Activated T-helper 1 cell treated with anti-CD3 and anti-CD28 coated beads, Interleukin-12 subunit alpha, Interleukin-12 subunit beta, Interleukin-2, Interleukin-4 antibody, amounts not matched to agents 30 ng/mL and 10 ng/mL and 1 ng/mL, durations not matched to agents 14 hours and 24 hours and 36 hours (primary cell): ENCODE data around the gene F7. TPM values are rescaled to one million over a fixed set of nuclear protein-coding genes. Genes with fewer than 3 reads are reported as not detected.
A peak's percentile ranks its signal among the peaks of the same experiment; 100 is the strongest.

Experiments
- DNase-seq: peaks from one replicate; pipeline ENCODE4 v3.0.0; 2021; ENCODE audit warnings: low spot score
- H3K27ac Mint-ChIP-seq: one replicate; pipeline ENCODE4 v1.8.0; 2021; ENCODE audit warnings: mild to moderate bottlenecking, mixed read lengths
- H3K27me3 Mint-ChIP-seq: one replicate; pipeline ENCODE4 v1.8.0; 2022; ENCODE audit warnings: mild to moderate bottlenecking, moderate library complexity, mixed read lengths; ENCODE audit not compliant: insufficient read depth
- H3K36me3 Mint-ChIP-seq: one replicate; pipeline ENCODE4 v1.8.0; 2021; ENCODE audit warnings: low read depth, mixed read lengths
- H3K4me1 Mint-ChIP-seq: one replicate; pipeline ENCODE4 v1.8.0; 2021; ENCODE audit warnings: low read depth, mixed read lengths
- H3K4me3 Mint-ChIP-seq: one replicate; pipeline ENCODE4 v1.8.0; 2021; ENCODE audit warnings: mild to moderate bottlenecking, moderate library complexity, mixed read lengths
- H3K9me3 Mint-ChIP-seq: one replicate; pipeline ENCODE4 v1.8.0; 2021; ENCODE audit warnings: mixed read lengths
- intact Hi-C: fragments of 100-400 bp; cut with micrococcal nuclease; formaldehyde crosslinking; loops from one replicate; pipeline ENCODE4 v1.15.1; 2024
- total RNA-seq: library from RNA; stranded (reverse); gene quantifications from 2 replicates; pipeline ENCODE4 v1.2.3, GENCODE V29; 2022

Gene F7
- total RNA-seq, 1 donor from 2014 or later, result not detected

- peaks cover 30% of the 10 kb centered on the region for H3K27me3 Mint-ChIP-seq
- H3K4me3 Mint-ChIP-seq, result no peak overlapping the region
- intact Hi-C loops, result no loop called here
- H3K27ac Mint-ChIP-seq, result no peak overlapping the region
- H3K36me3 Mint-ChIP-seq, result no peaks in the 10 kb centered on the region
- no peak for DNase-seq
- peaks cover 16% of the 10 kb centered on the region for H3K4me1 Mint-ChIP-seq
- peaks cover 5% of the 10 kb centered on the region for H3K9me3 Mint-ChIP-seq
Measured at GRCh38 chr13:113149711-113150549, 44.3 kb downstream of the F7 start.

DNA sequence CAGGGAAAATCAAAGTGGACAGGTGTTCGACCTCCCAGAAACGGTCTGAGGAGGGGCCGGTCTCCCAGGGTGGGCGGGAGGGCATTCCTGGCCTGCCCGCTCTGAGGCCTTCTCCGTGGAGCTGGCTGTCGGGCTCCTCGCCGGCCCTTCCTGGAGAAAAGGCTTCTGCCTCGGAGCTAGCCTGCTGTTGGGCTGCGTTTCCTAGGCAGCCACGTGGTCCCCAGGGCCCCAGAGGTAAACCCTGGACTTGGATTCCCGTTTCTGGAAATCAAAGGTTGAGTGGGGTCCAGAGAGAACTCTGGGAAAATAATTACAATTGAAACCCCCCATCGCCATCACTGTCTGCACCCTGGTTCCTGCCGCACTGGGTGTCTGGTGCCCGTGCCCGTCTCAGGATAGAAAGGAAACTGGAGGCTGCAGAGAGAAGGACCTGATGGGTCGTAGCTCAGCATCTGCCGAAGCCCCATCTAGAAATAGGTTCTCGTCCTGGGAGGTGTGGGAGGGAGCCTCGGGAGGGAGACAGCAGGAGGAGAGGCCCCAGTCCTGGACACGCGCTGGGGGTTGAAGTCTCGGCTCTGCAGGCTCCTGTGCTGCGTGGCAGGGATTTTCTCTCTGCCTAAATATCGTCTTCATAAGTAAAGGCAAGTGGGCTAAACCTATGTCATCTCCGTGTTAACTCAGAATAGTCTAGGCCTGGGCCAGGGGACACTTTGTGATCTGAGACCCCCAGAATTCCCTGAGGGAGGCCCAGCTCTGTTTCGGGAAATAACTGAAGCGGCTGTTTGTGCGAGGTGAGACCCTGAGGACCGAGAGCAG, 45.2 kb downstream of the F7 start:
- peaks cover 28% of the 10 kb centered on the region for H3K27me3 Mint-ChIP-seq
- DNase-seq, result no peak
- no peak overlapping the region for H3K4me3 Mint-ChIP-seq
- intact Hi-C loops, result no loop called here
- H3K4me1 Mint-ChIP-seq, result peaks cover 18% of the 10 kb centered on the region
- H3K36me3 Mint-ChIP-seq, result peaks cover 3% of the 10 kb centered on the region
- H3K27ac Mint-ChIP-seq, result no peak overlapping the region
- H3K9me3 Mint-ChIP-seq, result peaks cover 14% of the 10 kb centered on the region

GRCh38 chr13:113151745-113152690, 46.4 kb downstream of the F7 start:
- Mint-ChIP-seq H3K4me1 (peaks cover 18% of the 10 kb centered on the region), H3K36me3 (peaks cover 3% of the 10 kb centered on the region), H3K27me3 (peaks cover 30% of the 10 kb centered on the region), H3K4me3 (peak overlapping the region; percentile 76), H3K27ac (peak overlapping the region; percentile 86), H3K9me3 (peaks cover 24% of the 10 kb centered on the region)
- intact Hi-C loops, result loop anchor here (2.0 kb wide), 1 partner anchor 57 kb away; the partner anchor contains the start of genes CUL4A and PCID2
- DNase-seq, result no peak

DNA sequence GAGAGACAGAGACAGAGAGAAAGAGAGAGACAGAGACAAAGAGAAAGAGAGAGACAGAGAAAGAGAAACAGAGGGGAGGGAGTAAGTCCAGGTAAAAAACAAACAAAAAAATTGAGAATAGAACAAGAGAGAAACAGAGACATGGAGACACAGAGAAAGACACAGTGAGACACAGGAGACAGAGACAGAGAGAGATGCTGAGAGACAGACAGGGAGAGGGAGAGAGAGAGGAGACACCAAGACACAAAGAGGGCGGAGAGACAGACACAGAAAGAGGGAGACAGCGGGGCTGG, 47.0 kb downstream of the F7 start:
- Mint-ChIP-seq H3K4me3 (peak overlapping the region; percentile 76), H3K27me3 (peaks cover 31% of the 10 kb centered on the region), H3K36me3 (peaks cover 3% of the 10 kb centered on the region), H3K27ac (peak overlapping the region; percentile 86), H3K9me3 (peaks cover 29% of the 10 kb centered on the region), H3K4me1 (peaks cover 18% of the 10 kb centered on the region)
- DNase-seq, result no peak
- intact Hi-C loops, result loop anchor here (2.0 kb wide), 1 partner anchor 56 kb away; the partner anchor contains the start of genes CUL4A and PCID2

- intact Hi-C loops, result loop anchor here (2.0 kb wide), 1 partner anchor 56 kb away; the partner anchor contains the start of genes CUL4A and PCID2
- Mint-ChIP-seq H3K4me1 (peaks cover 18% of the 10 kb centered on the region), H3K36me3 (peaks cover 3% of the 10 kb centered on the region), H3K9me3 (peaks cover 29% of the 10 kb centered on the region), H3K27ac (peak overlapping the region; percentile 86), H3K4me3 (peak overlapping the region; percentile 76), H3K27me3 (peaks cover 32% of the 10 kb centered on the region)
- no peak for DNase-seq
Measured at GRCh38 chr13:113152984-113153809, 47.6 kb downstream of the F7 start.

GRCh38 chr13:113153810-113154748, 48.5 kb downstream of the F7 start:
- Mint-ChIP-seq H3K9me3 (peaks cover 29% of the 10 kb centered on the region), H3K27me3 (peaks cover 32% of the 10 kb centered on the region), H3K4me1 (peaks cover 18% of the 10 kb centered on the region), H3K27ac (peak overlapping the region; percentile 72), H3K4me3 (peak overlapping the region; percentile 61), H3K36me3 (peaks cover 3% of the 10 kb centered on the region)
- intact Hi-C loops, result loop anchor here (2.0 kb wide), 1 partner anchor 55 kb away; the partner anchor contains the start of genes CUL4A and PCID2
- peak; percentile 35 for DNase-seq

DNA sequence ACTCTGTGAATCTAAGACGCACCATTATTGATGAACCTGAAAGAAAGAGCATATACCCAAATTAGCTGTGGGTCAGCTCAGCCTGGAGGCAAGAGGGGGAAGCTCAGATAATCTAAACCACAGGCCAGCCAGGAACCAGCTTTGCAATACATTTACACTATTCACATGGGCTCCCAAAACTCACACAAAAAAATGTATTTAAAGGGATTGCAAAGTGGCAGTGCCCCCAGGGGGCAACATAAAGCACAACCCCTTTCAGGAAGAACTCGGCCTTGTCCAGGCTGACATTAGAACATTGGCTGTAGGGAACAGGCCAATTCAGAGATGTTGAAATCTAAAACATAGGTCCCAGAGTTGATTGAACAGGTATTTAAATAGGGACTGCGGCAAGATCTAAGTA, 49.6 kb downstream of the F7 start:
- Mint-ChIP-seq H3K27ac (peak overlapping the region; percentile 79), H3K9me3 (peaks cover 29% of the 10 kb centered on the region), H3K4me1 (peaks cover 22% of the 10 kb centered on the region), H3K27me3 (peaks cover 32% of the 10 kb centered on the region), H3K36me3 (peaks cover 3% of the 10 kb centered on the region), H3K4me3 (no peak overlapping the region)
- intact Hi-C loops, result no loop called here
- DNase-seq, result no peak

DNA sequence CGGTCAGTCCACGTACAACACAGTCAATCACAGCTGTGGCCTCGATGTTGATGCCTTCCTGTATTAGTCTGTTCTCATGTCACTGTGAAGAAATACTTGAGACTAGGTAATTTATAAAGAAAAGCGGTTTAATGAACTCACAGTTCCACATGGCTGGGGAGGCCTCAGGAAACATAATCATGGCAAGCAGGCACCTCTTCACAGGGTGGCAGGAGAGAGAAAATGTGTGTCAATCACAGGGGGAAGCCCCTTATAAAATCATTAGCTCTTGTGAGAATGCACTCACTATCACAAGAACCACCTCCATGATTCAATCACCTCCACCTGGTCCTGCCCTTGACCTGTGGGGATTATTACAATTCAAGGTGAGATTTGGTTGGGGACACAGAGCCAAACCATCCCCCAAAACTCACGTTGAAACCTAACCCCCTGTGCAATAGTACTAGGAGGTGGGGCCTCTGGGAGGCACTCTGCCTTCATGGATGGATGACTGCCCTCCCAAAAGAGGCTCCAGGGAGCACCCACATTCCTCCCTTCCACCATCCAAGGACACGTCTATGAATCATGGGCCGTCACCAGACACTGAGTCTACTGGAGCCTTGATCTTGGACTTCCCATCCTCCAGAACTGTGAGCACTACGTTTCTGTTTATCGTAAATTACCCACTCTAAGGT, 50.5 kb downstream of the F7 start:
- DNase-seq, result no peak
- Mint-ChIP-seq H3K4me3 (no peak overlapping the region), H3K36me3 (peaks cover 3% of the 10 kb centered on the region), H3K9me3 (peaks cover 29% of the 10 kb centered on the region), H3K27ac (no peak overlapping the region), H3K4me1 (peaks cover 29% of the 10 kb centered on the region), H3K27me3 (peaks cover 29% of the 10 kb centered on the region)
- intact Hi-C loops, result no loop called here

DNA sequence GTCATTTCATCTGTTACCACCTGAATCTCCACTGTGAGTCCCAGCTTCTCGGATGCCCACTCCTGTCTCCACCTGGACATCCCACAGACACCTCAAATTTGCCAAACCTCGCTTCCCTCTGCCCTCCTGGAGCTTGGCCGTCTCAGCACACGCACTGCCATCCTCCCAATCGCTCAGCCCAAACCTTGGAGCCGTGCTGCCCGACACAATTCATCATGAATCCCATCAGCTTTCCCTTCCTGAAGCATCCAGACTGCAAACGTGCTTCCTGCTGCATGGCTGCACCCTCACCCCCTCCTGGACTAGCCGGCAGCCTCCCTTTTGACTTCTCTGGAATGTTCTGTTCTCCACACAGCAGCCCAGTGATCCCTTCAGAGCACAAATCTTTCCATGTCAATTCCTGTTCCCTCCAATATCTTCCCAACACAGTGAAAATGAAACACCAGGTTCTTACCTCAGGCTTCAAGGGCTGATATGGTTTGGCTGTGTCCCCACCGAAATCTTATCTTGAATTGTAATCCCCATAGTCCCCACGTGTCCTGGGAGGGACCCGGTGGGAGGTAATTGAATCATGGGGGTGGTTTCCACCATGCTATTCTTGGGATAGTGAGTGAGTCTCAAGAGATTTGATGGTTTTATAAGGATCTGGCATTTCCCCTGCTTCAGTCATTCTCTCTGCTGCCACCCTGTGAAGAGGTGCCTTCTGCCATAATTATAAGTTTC, 51.8 kb downstream of the F7 start:
- H3K4me3 Mint-ChIP-seq, result no peak overlapping the region
- peaks cover 20% of the 10 kb centered on the region for H3K27me3 Mint-ChIP-seq
- peak overlapping the region; percentile 5 for H3K27ac Mint-ChIP-seq
- peaks cover 29% of the 10 kb centered on the region for H3K4me1 Mint-ChIP-seq
- H3K9me3 Mint-ChIP-seq, result peaks cover 29% of the 10 kb centered on the region
- DNase-seq, result no peak
- H3K36me3 Mint-ChIP-seq, result peaks cover 3% of the 10 kb centered on the region
- intact Hi-C loops, result no loop called here
